Body of pancreas (tissue), 4 donors: ENCODE results near the gene ZKSCAN5.

Source experiments
- CTCF ChIP-seq, 7 experiments: fragments of 450-650 bp in 4 of 7; fragments of 200-600 bp in 3 of 7; sonication (generic) in 3 of 7; IDR thresholded peaks; one replicate each; pipeline ENCODE4 v1.5.1; 2016 to 2019; ENCODE audit warnings: antibody characterized with exemption in 7 of 7
- POLR2A ChIP-seq, 3 donors: fragments of 450-650 bp; IDR thresholded peaks; one replicate each; pipeline ENCODE4 v1.6.1; 2016; ENCODE audit warnings: antibody characterized with exemption in 3 of 3, mild to moderate bottlenecking in 2 of 3

- no peak for TF ChIP-seq CTCF (IDR thresholded peaks at IDR 0.05)
- TF ChIP-seq POLR2A (IDR thresholded peaks at IDR 0.05): no peak
These were observed 67.3 kb downstream of the ZKSCAN5 start for GRCh38 chr7:99571768-99572167.
